ENCODE results near the gene FAIM2. TPM values are rescaled to one million over a fixed set of nuclear protein-coding genes. Genes with fewer than 3 reads are reported as not detected.

Gene FAIM2
- total and polyA plus RNA-seq, 9 of the 15 experiments (the other 6 are each of a cell fraction or from before 2014, with no cell fraction given) = 0.01 to 0.10 TPM; not detected in 7

DNA sequence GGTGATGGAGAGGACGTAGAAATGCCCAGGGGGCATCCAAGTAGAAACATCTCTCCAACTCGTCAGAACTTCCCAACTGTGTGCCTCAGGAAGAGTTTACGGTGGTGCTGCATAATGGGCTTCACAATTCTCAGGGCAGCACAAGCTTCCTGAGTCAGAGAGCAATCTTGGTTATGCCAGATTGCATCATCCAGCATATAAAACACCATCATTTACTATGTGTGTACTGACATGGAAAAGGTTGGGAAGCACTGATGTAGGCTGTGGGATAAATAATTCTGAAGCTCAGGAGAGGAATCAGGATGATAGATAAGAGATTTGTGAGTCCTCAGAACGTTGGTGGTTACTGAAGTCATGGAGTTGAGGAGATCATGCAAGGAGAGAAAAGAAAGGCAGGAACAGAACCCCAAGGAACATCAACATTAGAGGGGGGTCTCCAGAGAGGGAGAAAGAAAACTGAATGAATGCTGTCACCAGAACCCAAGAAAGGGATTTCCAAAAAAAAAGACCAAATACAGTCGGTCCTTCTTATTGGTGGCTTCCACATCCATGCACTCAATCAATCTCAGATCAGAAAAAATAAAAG is 70.8 kb downstream of the FAIM2 start (continued):
- TF ChIP-seq MTF1 (CRISPR knock-in tag; IDR thresholded peaks at IDR 0.05; ENCODE audit: borderline replicate concordance) (no peak), ZSCAN32 (CRISPR knock-in tag; IDR thresholded peaks at IDR 0.05) (peak; percentile 77; the same call in 1 of the 2 replicates), ARID2 (IDR thresholded peaks at IDR 0.05) (no peak), NR2C1 (IDR thresholded peaks at IDR 0.05) (no peak), NR2C1 (tag; IDR thresholded peaks at IDR 0.05) (0 out of 2 replicates have a peak, but pooled peaks have one; percentile 9), RHOXF2B (CRISPR knock-in tag; conservative IDR thresholded peaks at IDR 0.05) (no peak), ZBTB17 (CRISPR knock-in tag; IDR thresholded peaks at IDR 0.05) (no peak), CEBPB (tag; IDR thresholded peaks at IDR 0.05) (peak; percentile 67), RNF2 (IDR thresholded peaks at IDR 0.05) (no peak), JUN (IDR thresholded peaks at IDR 0.05; ENCODE audit: borderline replicate concordance, low read depth, low read length) (peak; percentile 43; the same call in 1 of the 2 replicates), JUN (CRISPR knock-in tag; IDR thresholded peaks at IDR 0.05; ENCODE audit: borderline replicate concordance) (no peak), ZNF696 (CRISPR knock-in tag; conservative IDR thresholded peaks at IDR 0.05) (no peak), ZNF124 (CRISPR knock-in tag; IDR thresholded peaks at IDR 0.05) (no peak), CCNT2 (IDR thresholded peaks at IDR 0.05; ENCODE audit: borderline replicate concordance, extremely low read depth, insufficient read length, low read depth, low read length) (no peak), KAT2B (IDR thresholded peaks at IDR 0.05; ENCODE audit: low read depth, low read length) (no peak), SPI1 (IDR thresholded peaks at IDR 0.05; ENCODE audit: borderline replicate concordance, low read depth, low read length) (no peak), C11orf30 (IDR thresholded peaks at IDR 0.05; ENCODE audit: low read depth) (no peak), JUND (IDR thresholded peaks at IDR 0.05; ENCODE audit: borderline replicate concordance, low read depth, low read length) (peak; percentile 72; the same call in 1 of the 2 replicates), JUND (tag; IDR thresholded peaks at IDR 0.05; ENCODE audit: borderline replicate concordance, low read depth, low read length) (no peak), SAFB2 (IDR thresholded peaks at IDR 0.05; ENCODE audit: borderline replicate concordance, low read depth, low read length, severe bottlenecking) (no peak)
- TF ChIP-seq, protein P1, sequence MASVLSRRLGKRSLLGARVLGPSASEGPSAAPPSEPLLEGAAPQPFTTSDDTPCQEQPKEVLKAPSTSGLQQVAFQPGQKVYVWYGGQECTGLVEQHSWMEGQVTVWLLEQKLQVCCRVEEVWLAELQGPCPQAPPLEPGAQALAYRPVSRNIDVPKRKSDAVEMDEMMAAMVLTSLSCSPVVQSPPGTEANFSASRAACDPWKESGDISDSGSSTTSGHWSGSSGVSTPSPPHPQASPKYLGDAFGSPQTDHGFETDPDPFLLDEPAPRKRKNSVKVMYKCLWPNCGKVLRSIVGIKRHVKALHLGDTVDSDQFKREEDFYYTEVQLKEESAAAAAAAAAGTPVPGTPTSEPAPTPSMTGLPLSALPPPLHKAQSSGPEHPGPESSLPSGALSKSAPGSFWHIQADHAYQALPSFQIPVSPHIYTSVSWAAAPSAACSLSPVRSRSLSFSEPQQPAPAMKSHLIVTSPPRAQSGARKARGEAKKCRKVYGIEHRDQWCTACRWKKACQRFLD (CRISPR knock-in tag; IDR thresholded peaks at IDR 0.05) = peak; percentile 3; the same call in 1 of the 2 replicates
- TF ChIP-seq, protein P2, sequence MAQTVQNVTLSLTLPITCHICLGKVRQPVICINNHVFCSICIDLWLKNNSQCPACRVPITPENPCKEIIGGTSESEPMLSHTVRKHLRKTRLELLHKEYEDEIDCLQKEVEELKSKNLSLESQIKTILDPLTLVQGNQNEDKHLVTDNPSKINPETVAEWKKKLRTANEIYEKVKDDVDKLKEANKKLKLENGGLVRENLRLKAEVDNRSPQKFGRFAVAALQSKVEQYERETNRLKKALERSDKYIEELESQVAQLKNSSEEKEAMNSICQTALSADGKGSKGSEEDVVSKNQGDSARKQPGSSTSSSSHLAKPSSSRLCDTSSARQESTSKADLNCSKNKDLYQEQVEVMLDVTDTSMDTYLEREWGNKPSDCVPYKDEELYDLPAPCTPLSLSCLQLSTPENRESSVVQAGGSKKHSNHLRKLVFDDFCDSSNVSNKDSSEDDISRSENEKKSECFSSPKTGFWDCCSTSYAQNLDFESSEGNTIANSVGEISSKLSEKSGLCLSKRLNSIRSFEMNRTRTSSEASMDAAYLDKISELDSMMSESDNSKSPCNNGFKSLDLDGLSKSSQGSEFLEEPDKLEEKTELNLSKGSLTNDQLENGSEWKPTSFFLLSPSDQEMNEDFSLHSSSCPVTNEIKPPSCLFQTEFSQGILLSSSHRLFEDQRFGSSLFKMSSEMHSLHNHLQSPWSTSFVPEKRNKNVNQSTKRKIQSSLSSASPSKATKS (CRISPR knock-in tag; IDR thresholded peaks at IDR 0.05) = no peak
- TF ChIP-seq, protein P3, sequence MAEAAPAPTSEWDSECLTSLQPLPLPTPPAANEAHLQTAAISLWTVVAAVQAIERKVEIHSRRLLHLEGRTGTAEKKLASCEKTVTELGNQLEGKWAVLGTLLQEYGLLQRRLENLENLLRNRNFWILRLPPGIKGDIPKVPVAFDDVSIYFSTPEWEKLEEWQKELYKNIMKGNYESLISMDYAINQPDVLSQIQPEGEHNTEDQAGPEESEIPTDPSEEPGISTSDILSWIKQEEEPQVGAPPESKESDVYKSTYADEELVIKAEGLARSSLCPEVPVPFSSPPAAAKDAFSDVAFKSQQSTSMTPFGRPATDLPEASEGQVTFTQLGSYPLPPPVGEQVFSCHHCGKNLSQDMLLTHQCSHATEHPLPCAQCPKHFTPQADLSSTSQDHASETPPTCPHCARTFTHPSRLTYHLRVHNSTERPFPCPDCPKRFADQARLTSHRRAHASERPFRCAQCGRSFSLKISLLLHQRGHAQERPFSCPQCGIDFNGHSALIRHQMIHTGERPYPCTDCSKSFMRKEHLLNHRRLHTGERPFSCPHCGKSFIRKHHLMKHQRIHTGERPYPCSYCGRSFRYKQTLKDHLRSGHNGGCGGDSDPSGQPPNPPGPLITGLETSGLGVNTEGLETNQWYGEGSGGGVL (CRISPR knock-in tag; IDR thresholded peaks at IDR 0.05) = no peak
- TF ChIP-seq, protein P4, sequence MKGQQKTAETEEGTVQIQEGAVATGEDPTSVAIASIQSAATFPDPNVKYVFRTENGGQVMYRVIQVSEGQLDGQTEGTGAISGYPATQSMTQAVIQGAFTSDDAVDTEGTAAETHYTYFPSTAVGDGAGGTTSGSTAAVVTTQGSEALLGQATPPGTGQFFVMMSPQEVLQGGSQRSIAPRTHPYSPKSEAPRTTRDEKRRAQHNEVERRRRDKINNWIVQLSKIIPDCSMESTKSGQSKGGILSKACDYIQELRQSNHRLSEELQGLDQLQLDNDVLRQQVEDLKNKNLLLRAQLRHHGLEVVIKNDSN (CRISPR knock-in tag; IDR thresholded peaks at IDR 0.05) = no peak
